ENCODE data around the gene CORIN. TPM values are rescaled to one million over a fixed set of nuclear protein-coding genes. Genes with fewer than 3 reads are reported as not detected.
A peak's percentile ranks its signal among the peaks of the same experiment; 100 is the strongest.

The CORIN gene
- polyA plus RNA-seq, 1 of the 3 experiments (the other 2 are of a cell fraction) = 1.1 TPM

GRCh38 chr4:47705326-47705981 lies 132.4 kb downstream of the CORIN start:
- no peaks in the 10 kb centered on the region for H3K27me3 ChIP-seq (ENCODE audit: insufficient read depth)
- no peaks in the 10 kb centered on the region for H3K79me2 ChIP-seq (ENCODE audit: insufficient read depth)
- H3K4me1 ChIP-seq (ENCODE audit: control insufficient read depth in 1 of 2, insufficient read depth in 2 of 2, low read depth in 1 of 2, low read length in 1 of 2) = peaks cover 0 to 4% of the 10 kb centered on the region in 2 experiments; a peak in 3 of 4 replicates
- H3K4me3 ChIP-seq (ENCODE audit: low read depth in 2 of 2, low read length in 1 of 2) = no peak overlapping the region
- peak; percentile 46 for DNase-seq
- H3K36me3 ChIP-seq (replicated peaks in 1 of 2; ENCODE audit: control insufficient read depth in 1 of 2, insufficient read depth in 2 of 2, low read length in 1 of 2) = no peaks in the 10 kb centered on the region
- ChIA-PET POLR2A (interaction anchor here (1.2 kb wide), 1 partner anchor 131 kb away, joined by 7 read pairs; no protein-coding TSS in a partner anchor), CTCF (interaction anchor here (0.6 to 21.9 kb wide), 64 partner anchors 9 to 842 kb away, joined by 3 to 417 read pairs (median 4); partner anchors contain the start of gene CORIN)
- no peaks in the 10 kb centered on the region for H3K9me3 ChIP-seq
- H4K20me1 ChIP-seq (ENCODE audit: insufficient read depth) = no peaks in the 10 kb centered on the region
- 62% methylated on average over 7 of the region's 7 CpGs for WGBS (ENCODE audit: low lambda C conversion rate)
- H3K27ac ChIP-seq (ENCODE audit: low read depth in 2 of 2, low read length in 1 of 2) = no peak overlapping the region
- H3K9me2 ChIP-seq = no peaks in the 10 kb centered on the region
- peak; percentile 59 for TF ChIP-seq CTCF (IDR thresholded peaks at IDR 0.05)
- TF ChIP-seq RAD21 (IDR thresholded peaks at IDR 0.05; ENCODE audit: low read length) = peak; percentile 71
- no peak for TF ChIP-seq JUND (IDR thresholded peaks at IDR 0.05)
- TF ChIP-seq SMC3 (IDR thresholded peaks at IDR 0.05; ENCODE audit: low read depth, low read length) = peak; percentile 60
- TF ChIP-seq TCF12 (IDR thresholded peaks at IDR 0.05) = no peak
- H2AFZ ChIP-seq (ENCODE audit: low read depth) = no peak overlapping the region
- no peak overlapping the region for H3K9ac ChIP-seq
- H3F3A ChIP-seq (replicated peaks; ENCODE audit: insufficient read depth) = no peaks in the 10 kb centered on the region
- no peak overlapping the region for H3K4me2 ChIP-seq

- no peaks in the 10 kb centered on the region for H3F3A ChIP-seq (replicated peaks; ENCODE audit: insufficient read depth)
- WGBS (ENCODE audit: low lambda C conversion rate) = 60% methylated on average over 11 of the region's 11 CpGs
- no peaks in the 10 kb centered on the region for H3K9me3 ChIP-seq
- no peak overlapping the region for H3K4me2 ChIP-seq
- H3K9me2 ChIP-seq = no peaks in the 10 kb centered on the region
- CTCF ChIA-PET = interaction anchor here (0.6 to 21.9 kb wide), 56 partner anchors 9 to 842 kb away, joined by 3 to 417 read pairs (median 5); partner anchors contain the start of gene CORIN
- no peaks in the 10 kb centered on the region for H3K27me3 ChIP-seq (ENCODE audit: insufficient read depth)
- H2AFZ ChIP-seq (ENCODE audit: low read depth) = no peak overlapping the region
- no peak overlapping the region for H3K4me3 ChIP-seq (ENCODE audit: low read depth in 2 of 2, low read length in 1 of 2)
- POLR2A ChIA-PET = interaction anchor here (1.2 kb wide), 1 partner anchor 132 kb away, joined by 7 read pairs; no protein-coding TSS in a partner anchor
- no peak overlapping the region for H3K27ac ChIP-seq (ENCODE audit: low read depth in 2 of 2, low read length in 1 of 2)
- DNase-seq = peak; percentile 58
- no peak overlapping the region for H3K9ac ChIP-seq
- H4K20me1 ChIP-seq (ENCODE audit: insufficient read depth) = no peaks in the 10 kb centered on the region
- peaks cover 0 to 4% of the 10 kb centered on the region in 2 experiments; a peak in 3 of 4 replicates for H3K4me1 ChIP-seq (ENCODE audit: control insufficient read depth in 1 of 2, insufficient read depth in 2 of 2, low read depth in 1 of 2, low read length in 1 of 2)
- H3K36me3 ChIP-seq (replicated peaks in 1 of 2; ENCODE audit: control insufficient read depth in 1 of 2, insufficient read depth in 2 of 2, low read length in 1 of 2) = no peaks in the 10 kb centered on the region
- H3K79me2 ChIP-seq (ENCODE audit: insufficient read depth) = no peaks in the 10 kb centered on the region
- no peak for TF ChIP-seq USF1 (IDR thresholded peaks at IDR 0.05; ENCODE audit: borderline replicate concordance, low read depth)
- peak; percentile 92 for TF ChIP-seq RAD21 (IDR thresholded peaks at IDR 0.05; ENCODE audit: low read length)
- peak; percentile 82 for TF ChIP-seq SMC3 (IDR thresholded peaks at IDR 0.05; ENCODE audit: low read depth, low read length)
- no peak for TF ChIP-seq USF2 (IDR thresholded peaks at IDR 0.05; ENCODE audit: borderline replicate concordance, low read depth, low read length)
- peak; percentile 46 for TF ChIP-seq CTCF (IDR thresholded peaks at IDR 0.05)
- no peak for TF ChIP-seq NFIC (IDR thresholded peaks at IDR 0.05; ENCODE audit: borderline replicate concordance)
- TF ChIP-seq MXI1 (IDR thresholded peaks at IDR 0.05; ENCODE audit: low read depth, low read length) = peak; percentile 52; the same call in 1 of the 2 replicates
- TF ChIP-seq REST (IDR thresholded peaks at IDR 0.05; ENCODE audit: low read depth, low read length) = no peak
- no peak for TF ChIP-seq SIN3A (IDR thresholded peaks at IDR 0.05; ENCODE audit: borderline replicate concordance, low read depth, low read length)
- no peak for TF ChIP-seq POLR2AphosphoS5 (IDR thresholded peaks at IDR 0.05; ENCODE audit: low read depth, low read length)
- TF ChIP-seq JUND (IDR thresholded peaks at IDR 0.05) = no peak
- no peak for TF ChIP-seq RXRA (IDR thresholded peaks at IDR 0.05; ENCODE audit: borderline replicate concordance, low read depth)
- no peak for TF ChIP-seq FOXM1 (IDR thresholded peaks at IDR 0.05; ENCODE audit: low read depth)
- TF ChIP-seq RFX5 (IDR thresholded peaks at IDR 0.05; ENCODE audit: low read length) = no peak
- no peak for TF ChIP-seq TCF12 (IDR thresholded peaks at IDR 0.05)
These were observed 133.1 kb downstream of the CORIN start for GRCh38 chr4:47704693-47705325.

Measured in SK-N-SH (cell line).